ENCODE results near the gene KIAA1671.

GRCh38 chr22:24964441-24964840 is 11.9 kb downstream of the KIAA1671 start:
- TF ChIP-seq POLR2AphosphoS5 (IDR thresholded peaks at IDR 0.05) (no peak), POLR2A (IDR thresholded peaks at IDR 0.05; ENCODE audit: low read depth) (no peak)

All from esophagus muscularis mucosa (tissue), 2 donors.